Activated CD4-positive, alpha-beta T cell treated with anti-CD3 and anti-CD28 coated beads, Interleukin-2, amount 50 U/mL, for 48 hours (primary cell): ENCODE results near the gene MAP7D3.
"Not testable (repeated sequence)": the region's sequence is repeated elsewhere in the genome, so short reads cannot be mapped to it uniquely, and the experiment has no call there.

Experiments
- DNase-seq, 2 experiments: peaks; one replicate each; pipeline ENCODE4 v3.0.0-alpha.2; 2020

The MAP7D3 gene

GRCh38 chrX:136246201-136246600 is 5.0 kb downstream of the MAP7D3 start:
- DNase-seq = no peak

GRCh38 chrX:136237849-136238248 is 13.4 kb downstream of the MAP7D3 start:
- not testable (repeated sequence) for DNase-seq

- no peak for DNase-seq
These were observed 14.1 kb downstream of the MAP7D3 start for GRCh38 chrX:136237074-136237473.

- no peak for DNase-seq
These were observed 22.4 kb downstream of the MAP7D3 start for GRCh38 chrX:136228839-136229207.

- no peak for DNase-seq
These were observed 23.0 kb downstream of the MAP7D3 start for GRCh38 chrX:136227948-136228838.

GRCh38 chrX:136227074-136227473 is 24.1 kb downstream of the MAP7D3 start:
- no peak for DNase-seq

- no peak for DNase-seq
These were observed 29.2 kb downstream of the MAP7D3 start for GRCh38 chrX:136221851-136222513.

- no peak for DNase-seq
These were observed 30.2 kb downstream of the MAP7D3 start for GRCh38 chrX:136220951-136221350.

GRCh38 chrX:136220540-136220939 is 30.7 kb downstream of the MAP7D3 start:
- no peak for DNase-seq

- no peak for DNase-seq
These were observed 31.3 kb downstream of the MAP7D3 start for GRCh38 chrX:136219893-136220292.

GRCh38 chrX:136215559-136215958 is 35.6 kb downstream of the MAP7D3 start:
- no peak for DNase-seq

GRCh38 chrX:136214551-136214950 is 36.6 kb downstream of the MAP7D3 start:
- no peak for DNase-seq

- no peak for DNase-seq
These were observed 38.6 kb downstream of the MAP7D3 start for GRCh38 chrX:136212557-136213111.

- no peak for DNase-seq
These were observed 39.2 kb downstream of the MAP7D3 start for GRCh38 chrX:136211766-136212556.

GRCh38 chrX:136210806-136211205 is 40.4 kb downstream of the MAP7D3 start:
- DNase-seq = no peak

GRCh38 chrX:136210243-136210642 is 41.0 kb downstream of the MAP7D3 start:
- no peak for DNase-seq

- DNase-seq = no peak
These were observed 41.4 kb downstream of the MAP7D3 start for GRCh38 chrX:136209751-136210150.

GRCh38 chrX:136209016-136209738 is 42.0 kb downstream of the MAP7D3 start:
- DNase-seq = peak; percentile 13 to 17

GRCh38 chrX:136207546-136207945 is 43.7 kb downstream of the MAP7D3 start:
- DNase-seq = no peak

GRCh38 chrX:136206916-136207315 is 44.3 kb downstream of the MAP7D3 start:
- DNase-seq = no peak

- no peak for DNase-seq
These were observed 45.3 kb downstream of the MAP7D3 start for GRCh38 chrX:136205882-136206380.

GRCh38 chrX:136204571-136204970 is 46.6 kb downstream of the MAP7D3 start:
- no peak for DNase-seq
